Osteoblast (primary cell): Measurements from ENCODE around the gene CLK4. TPM values are rescaled to one million over a fixed set of nuclear protein-coding genes. Genes with fewer than 3 reads are reported as not detected.

Experiments used
- DNase-seq: peaks from one replicate; pipeline ENCODE4 v3.0.0; 2011; ENCODE audit warnings: low spot score, mixed read lengths; ENCODE audit not compliant: insufficient read length; ENCODE audit errors: missing footprints
- H2AFZ ChIP-seq: 2 replicates; pipeline ENCODE4 v1.6.0; 2011; ENCODE audit warnings: mild to moderate bottlenecking, low read length
- H3K27ac ChIP-seq: 2 replicates; pipeline ENCODE4 v1.5.1; 2011; ENCODE audit warnings: mild to moderate bottlenecking, low read depth, low read length, moderate library complexity
- H3K27me3 ChIP-seq: 2 replicates; pipeline ENCODE4 v1.6.0; 2012; ENCODE audit warnings: mild to moderate bottlenecking, control low read depth, inconsistent platforms, low read length, moderate library complexity; ENCODE audit not compliant: insufficient read depth
- H3K36me3 ChIP-seq: 2 replicates; pipeline ENCODE4 v1.5.1; 2011; ENCODE audit warnings: mild to moderate bottlenecking, low read length, control low read depth, moderate library complexity; ENCODE audit not compliant: insufficient read depth
- H3K4me1 ChIP-seq: 2 replicates; pipeline ENCODE4 v1.5.1; 2011; ENCODE audit warnings: mild to moderate bottlenecking, low read length, control low read depth, moderate library complexity; ENCODE audit not compliant: insufficient read depth
- H3K4me2 ChIP-seq: 2 replicates; pipeline ENCODE4 v1.6.0; 2011; ENCODE audit warnings: mild to moderate bottlenecking, low read length; ENCODE audit not compliant: insufficient read depth
- H3K4me3 ChIP-seq: fragments of 200-600 bp; sonication (generic); 3 replicates; pipeline ENCODE4 v1.5.1; 2012; ENCODE audit warnings: mild to moderate bottlenecking, low read length, inconsistent platforms; ENCODE audit not compliant: insufficient read depth
- H3K79me2 ChIP-seq: 2 replicates; pipeline ENCODE4 v1.6.0; 2012; ENCODE audit warnings: mild to moderate bottlenecking, low read length, control low read depth, inconsistent platforms; ENCODE audit not compliant: insufficient read depth
- H3K9me3 ChIP-seq: 2 replicates; pipeline ENCODE4 v1.5.1; 2011; ENCODE audit warnings: low read depth, low read length, control low read depth
- H4K20me1 ChIP-seq: 2 replicates; pipeline ENCODE4 v1.6.0; 2012; ENCODE audit warnings: mild to moderate bottlenecking, low read length, control low read depth; ENCODE audit not compliant: insufficient read depth
- CTCF ChIP-seq: IDR thresholded peaks from 2 replicates; pipeline ENCODE4 v1.5.1; 2011; ENCODE audit warnings: mild to moderate bottlenecking, low read depth, low read length, moderate library complexity; ENCODE audit errors: extremely low read depth
- total RNA-seq: library from RNA; depleted of rRNA; stranded (reverse); fragments of >200 nt; gene quantifications from 2 replicates; pipeline ENCODE4 v1.2.3, GENCODE V29; 2012

Gene CLK4
- total RNA-seq, 1 donor: 33.3 TPM

- no peak for TF ChIP-seq CTCF
- Histone ChIP-seq H3K36me3 (no peaks in the 10 kb centered on the region), H2AFZ (no peak overlapping the region), H3K27ac (no peak overlapping the region), H3K4me2 (no peak overlapping the region), H3K27me3 (peaks cover 14% of the 10 kb centered on the region), H3K9me3 (no peaks in the 10 kb centered on the region), H4K20me1 (no peaks in the 10 kb centered on the region), H3K4me1 (no peaks in the 10 kb centered on the region), H3K79me2 (no peaks in the 10 kb centered on the region), H3K4me3 (no peak overlapping the region)
- no peak for DNase-seq
Observed at GRCh38 chr5:178583279-178583678, 43.6 kb downstream of the CLK4 start.

DNA sequence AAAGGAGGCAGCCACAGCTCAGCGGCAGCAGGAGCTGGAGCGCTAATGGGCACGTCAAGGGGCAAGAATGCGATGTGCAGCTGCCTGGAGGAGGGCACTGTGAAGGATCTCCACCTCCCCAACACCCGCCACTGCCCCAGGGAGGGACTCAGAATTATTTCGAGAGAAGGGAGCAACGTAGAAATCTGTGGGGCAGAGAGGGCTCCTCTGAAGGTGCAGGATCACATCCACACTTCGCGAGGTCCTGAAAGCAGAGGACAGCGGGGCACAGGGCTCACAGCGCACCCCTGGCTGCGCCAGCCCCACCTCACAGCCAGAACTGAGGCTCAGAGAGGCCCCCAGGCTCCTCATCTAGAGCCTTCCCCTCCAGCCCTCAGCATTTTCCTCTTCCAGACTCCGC is 44.6 kb downstream of the CLK4 start:
- Histone ChIP-seq H4K20me1 (no peaks in the 10 kb centered on the region), H3K4me1 (no peaks in the 10 kb centered on the region), H3K79me2 (no peaks in the 10 kb centered on the region), H3K9me3 (peaks cover 3% of the 10 kb centered on the region), H3K36me3 (no peaks in the 10 kb centered on the region), H3K27me3 (peaks cover 5% of the 10 kb centered on the region), H2AFZ (no peak overlapping the region), H3K27ac (no peak overlapping the region), H3K4me2 (no peak overlapping the region), H3K4me3 (no peak overlapping the region)
- no peak for DNase-seq
- TF ChIP-seq CTCF: no peak

GRCh38 chr5:178581621-178582020 is 45.2 kb downstream of the CLK4 start:
- Histone ChIP-seq H3K4me3 (no peak overlapping the region), H3K4me1 (no peaks in the 10 kb centered on the region), H3K36me3 (no peaks in the 10 kb centered on the region), H4K20me1 (no peaks in the 10 kb centered on the region), H3K9me3 (peaks cover 3% of the 10 kb centered on the region), H3K4me2 (no peak overlapping the region), H2AFZ (no peak overlapping the region), H3K27me3 (no peaks in the 10 kb centered on the region), H3K27ac (no peak overlapping the region), H3K79me2 (no peaks in the 10 kb centered on the region)
- no peak for DNase-seq
- TF ChIP-seq CTCF: no peak

GRCh38 chr5:178580271-178580955 is 46.4 kb downstream of the CLK4 start:
- DNase-seq: no peak
- Histone ChIP-seq H3K9me3 (peaks cover 3% of the 10 kb centered on the region), H4K20me1 (no peaks in the 10 kb centered on the region), H3K27me3 (peaks cover 4% of the 10 kb centered on the region), H3K27ac (no peak overlapping the region), H2AFZ (no peak overlapping the region), H3K4me3 (no peak overlapping the region), H3K36me3 (no peaks in the 10 kb centered on the region), H3K4me2 (no peak overlapping the region), H3K4me1 (no peaks in the 10 kb centered on the region), H3K79me2 (no peaks in the 10 kb centered on the region)
- TF ChIP-seq CTCF: no peak
